ENCODE data around the gene VMO1. TPM values are rescaled to one million over a fixed set of nuclear protein-coding genes. Genes with fewer than 3 reads are reported as not detected.
A peak's percentile ranks its signal among the peaks of the same experiment; 100 is the strongest.

Gene VMO1
- total and polyA plus RNA-seq, 9 of the 15 experiments (the other 6 are each of a cell fraction or from before 2014, with no cell fraction given), result 0.31 TPM; not detected in 8

GRCh38 chr17:4815043-4815675 lies 29.0 kb upstream of the VMO1 start (continued):
- no peak for TF ChIP-seq ZBTB11 (CRISPR knock-in tag; IDR thresholded peaks at IDR 0.05)
- TF ChIP-seq RAD21 (CRISPR knock-in tag; conservative IDR thresholded peaks at IDR 0.05 in 1 of 2, IDR thresholded peaks at IDR 0.05 in 1 of 2), result peak in 1 of 2 experiments; percentile 37; a peak in 2 of 4 replicates
- TF ChIP-seq ZNF23 (CRISPR knock-in tag; IDR thresholded peaks at IDR 0.05), result no peak
- no peak for TF ChIP-seq DACH1 (IDR thresholded peaks at IDR 0.05; ENCODE audit: partially characterized antibody)
- no peak for TF ChIP-seq HNRNPLL (IDR thresholded peaks at IDR 0.05; ENCODE audit: low read depth, low read length, poor library complexity, severe bottlenecking)
- TF ChIP-seq GATAD2A (IDR thresholded peaks at IDR 0.05), result no peak
- TF ChIP-seq SMAD1 (IDR thresholded peaks at IDR 0.05; ENCODE audit: low read depth, low read length, partially characterized antibody), result no peak
- TF ChIP-seq CREB1 (IDR thresholded peaks at IDR 0.05), result no peak
- no peak for TF ChIP-seq CREB1 (CRISPR knock-in tag; IDR thresholded peaks at IDR 0.05)
- no peak for TF ChIP-seq ZSCAN29 (IDR thresholded peaks at IDR 0.05)
- TF ChIP-seq ZNF224 (CRISPR knock-in tag; IDR thresholded peaks at IDR 0.05), result no peak
- TF ChIP-seq ZNF717 (CRISPR knock-in tag; IDR thresholded peaks at IDR 0.05), result no peak
- TF ChIP-seq RBBP5 (IDR thresholded peaks at IDR 0.05; ENCODE audit: borderline replicate concordance, insufficient read depth, low read length, poor library complexity, severe bottlenecking), result no peak
- TF ChIP-seq REST (IDR thresholded peaks at IDR 0.05; ENCODE audit: borderline replicate concordance), result peak; percentile 6; the same call in 1 of the 2 replicates
- TF ChIP-seq REST (CRISPR knock-in tag; IDR thresholded peaks at IDR 0.05; ENCODE audit: low read depth), result no peak
